ENCODE results near the gene SMCO2.
"Not testable (repeated sequence)": the region's sequence is repeated elsewhere in the genome, so short reads cannot be mapped to it uniquely, and the experiment has no call there.

SMCO2 gene

GRCh38 chr12:27524839-27525753, 78.6 kb downstream of the SMCO2 start:
- peak; percentile 68 for DNase-seq (ENCODE audit: low read depth)

DNA sequence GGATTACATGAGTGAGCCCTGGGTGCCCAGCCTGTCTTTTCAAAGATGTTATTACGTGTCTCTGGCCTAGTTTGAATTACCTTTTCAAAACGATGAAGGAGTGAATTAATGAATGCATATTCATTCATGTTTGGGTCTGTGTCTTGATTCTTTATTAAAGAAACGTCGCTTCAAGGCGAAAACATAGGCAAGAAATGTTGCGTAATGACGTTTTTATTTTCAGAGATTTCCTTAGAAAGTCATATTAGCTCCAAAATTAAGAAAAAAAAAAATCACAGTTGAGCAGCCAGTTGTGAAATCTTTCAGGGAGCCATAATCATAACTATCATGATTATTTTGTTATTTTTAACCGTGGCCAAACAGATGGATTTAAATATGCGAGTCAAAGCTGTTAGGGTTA, 81.0 kb downstream of the SMCO2 start:
- DNase-seq (ENCODE audit: low read depth) = no peak

DNA sequence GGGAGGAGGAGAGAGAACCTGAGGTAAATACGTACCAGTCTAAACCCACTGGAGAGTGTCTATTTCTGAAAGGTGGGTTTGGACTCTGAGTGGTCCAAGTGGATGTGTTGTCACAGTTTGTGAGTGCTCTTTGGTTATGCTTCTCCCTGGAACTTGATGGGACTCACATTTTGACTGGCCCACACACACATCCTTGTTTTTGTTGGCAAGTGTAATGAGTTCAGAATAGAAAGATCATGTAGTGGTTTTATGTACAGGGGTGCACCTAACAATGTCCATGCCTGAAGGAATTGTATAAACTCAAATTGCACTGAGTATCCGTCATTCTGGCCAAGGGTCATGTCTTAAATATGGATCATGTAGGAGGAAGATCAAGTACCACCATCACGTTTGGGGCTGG, 82.3 kb downstream of the SMCO2 start:
- no peak for DNase-seq (ENCODE audit: low read depth)

DNA sequence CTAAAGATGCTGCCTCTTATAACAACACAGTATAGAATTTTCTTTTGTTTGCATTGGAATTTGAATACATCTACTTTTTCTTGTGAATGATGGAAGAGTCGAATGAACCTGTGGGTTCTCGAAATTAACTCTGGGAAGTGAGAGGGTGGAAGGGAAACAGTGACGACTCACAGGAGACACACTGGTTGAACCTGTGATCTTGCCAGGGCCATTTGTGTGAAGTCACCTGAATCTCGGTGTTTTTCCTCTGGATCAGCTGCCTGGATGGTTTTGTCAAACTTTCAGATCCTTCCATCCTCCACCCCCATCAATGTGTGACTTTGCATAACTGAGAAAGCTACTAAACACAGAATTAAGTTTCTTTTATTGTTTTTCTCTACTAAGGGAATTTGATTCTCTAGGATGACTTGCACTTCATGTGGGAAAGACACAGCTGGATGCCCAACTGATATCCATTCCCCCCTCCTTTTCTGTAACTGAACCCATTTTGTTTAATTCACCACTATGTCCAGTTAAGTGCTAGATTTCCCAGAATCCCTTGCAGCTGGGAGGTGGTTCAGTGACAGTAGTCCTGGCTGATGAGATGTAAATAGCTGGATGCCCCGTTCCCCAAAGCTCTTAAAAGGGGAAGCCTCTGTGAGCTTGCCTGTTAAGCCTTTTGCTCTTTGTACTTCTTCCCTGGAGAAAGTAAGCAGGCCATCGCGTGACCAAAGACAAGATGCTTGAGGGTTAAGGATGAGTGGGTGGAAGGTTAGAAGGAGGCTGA, 83.8 kb downstream of the SMCO2 start:
- no peak for DNase-seq (ENCODE audit: low read depth)

DNA sequence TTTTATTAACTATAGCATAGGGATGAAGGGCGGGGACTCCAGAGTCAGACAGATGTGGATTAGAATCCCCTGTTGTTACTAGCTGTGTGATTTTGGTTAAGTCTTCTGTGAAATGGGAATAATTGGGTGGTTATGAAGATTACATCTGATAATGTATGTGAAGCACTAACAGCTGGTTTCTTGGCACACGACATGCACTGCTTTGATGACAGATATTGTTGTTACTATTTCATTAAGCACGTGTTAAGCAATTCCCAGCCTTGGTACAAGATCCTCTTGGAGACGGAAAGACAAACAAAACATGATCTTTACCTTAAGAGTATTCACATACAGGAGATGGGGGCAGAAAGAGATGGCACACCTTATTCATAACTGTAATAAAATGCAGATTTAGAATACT, 85.4 kb downstream of the SMCO2 start:
- DNase-seq (ENCODE audit: low read depth) = no peak

GRCh38 chr12:27534060-27534764, 87.7 kb downstream of the SMCO2 start:
- DNase-seq (ENCODE audit: low read depth) = no peak

DNA sequence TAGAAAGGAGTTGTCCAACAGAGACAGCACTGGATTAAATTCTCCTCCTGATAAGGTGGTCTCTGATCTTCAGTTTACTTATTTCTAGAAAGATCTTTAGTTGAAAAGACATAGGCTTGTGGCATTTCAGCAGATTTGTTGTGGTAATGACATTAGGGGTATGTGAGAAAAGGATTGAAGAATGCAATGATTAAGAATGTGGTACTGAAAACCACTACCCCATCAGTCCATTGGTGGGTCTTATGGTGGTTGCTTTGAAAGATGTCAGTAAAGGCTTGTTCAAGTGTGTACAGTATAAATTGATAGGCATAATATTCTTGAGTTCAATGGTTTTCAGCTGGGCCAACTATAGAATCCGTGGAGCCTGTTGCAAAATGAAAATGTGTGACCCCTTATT, 88.2 kb downstream of the SMCO2 start:
- DNase-seq (ENCODE audit: low read depth) = no peak

GRCh38 chr12:27535318-27535717, 88.8 kb downstream of the SMCO2 start:
- DNase-seq (ENCODE audit: low read depth) = no peak

- no peak for DNase-seq (ENCODE audit: low read depth)
These were observed 91.5 kb downstream of the SMCO2 start for GRCh38 chr12:27537855-27538675.

- DNase-seq (ENCODE audit: low read depth) = no peak
These were observed 92.7 kb downstream of the SMCO2 start for GRCh38 chr12:27539191-27539631.

DNA sequence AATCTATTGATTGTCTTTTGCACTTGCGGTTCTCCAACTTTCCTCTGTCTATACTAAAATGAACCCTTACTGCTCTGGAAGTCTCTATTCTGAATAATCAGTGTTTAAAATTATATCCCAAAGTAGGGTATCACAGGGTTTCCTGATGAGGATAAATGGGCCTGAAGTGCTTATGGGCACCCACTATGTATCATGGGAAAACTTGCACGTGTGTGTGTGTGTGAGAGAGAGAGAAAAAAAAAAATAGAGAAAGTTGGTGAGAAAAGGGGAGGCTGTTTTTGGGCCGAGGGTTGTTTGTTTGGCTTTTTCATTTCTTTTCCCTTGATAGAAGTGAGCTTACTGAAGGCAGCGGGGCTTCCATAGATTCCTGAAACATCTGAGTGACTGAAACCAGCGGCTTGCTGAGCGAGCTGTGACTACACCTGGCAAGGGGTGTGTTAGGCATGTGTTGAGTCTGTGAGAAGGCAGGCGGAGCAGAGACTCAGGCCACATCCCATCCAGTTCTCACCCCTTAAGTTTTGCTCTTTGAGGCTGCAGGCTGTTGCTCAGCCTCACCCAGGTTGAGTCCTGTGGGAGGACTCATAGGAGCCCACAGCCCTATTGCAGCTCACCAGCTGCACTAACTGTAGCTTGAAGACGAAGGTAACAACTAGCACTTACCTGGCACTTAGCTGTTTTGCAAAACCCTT, 94.6 kb downstream of the SMCO2 start:
- no peak for DNase-seq (ENCODE audit: low read depth)

- peak; percentile 15 for DNase-seq (ENCODE audit: low read depth)
These were observed 96.1 kb downstream of the SMCO2 start for GRCh38 chr12:27542628-27543027.

GRCh38 chr12:27544858-27545257, 98.3 kb downstream of the SMCO2 start:
- DNase-seq (ENCODE audit: low read depth) = not testable (repeated sequence)

DNA sequence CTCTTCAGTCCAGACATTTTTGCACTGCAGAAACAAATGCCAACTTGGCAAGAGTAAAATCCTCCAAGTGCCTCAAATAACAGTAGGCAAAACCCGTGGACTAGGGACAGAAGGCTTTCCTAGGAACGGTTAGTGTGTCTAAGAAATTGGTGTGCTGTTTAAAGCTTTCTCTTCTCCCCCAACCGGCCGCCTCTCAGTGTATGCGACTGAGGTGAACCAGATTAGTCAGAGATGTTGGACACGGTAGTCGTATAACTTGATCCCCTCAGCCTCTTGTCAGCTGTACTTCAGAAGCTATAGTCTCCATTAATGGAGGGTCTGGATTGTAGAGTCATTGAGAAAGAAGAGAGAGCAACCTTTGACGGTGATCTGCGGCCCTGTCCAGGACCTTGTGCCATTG, 99.1 kb downstream of the SMCO2 start:
- DNase-seq (ENCODE audit: low read depth) = no peak

GRCh38 chr12:27547592-27547991, 101.1 kb downstream of the SMCO2 start:
- DNase-seq (ENCODE audit: low read depth) = no peak

GRCh38 chr12:27548301-27549199, 102.0 kb downstream of the SMCO2 start:
- DNase-seq (ENCODE audit: low read depth) = no peak

- peak; percentile 80 for DNase-seq (ENCODE audit: low read depth)
These were observed 102.8 kb downstream of the SMCO2 start for GRCh38 chr12:27549236-27549800.

GRCh38 chr12:27549801-27550652, 103.5 kb downstream of the SMCO2 start:
- peak; percentile 89 for DNase-seq (ENCODE audit: low read depth)

GRCh38 chr12:27550653-27550975, 104.1 kb downstream of the SMCO2 start:
- no peak for DNase-seq (ENCODE audit: low read depth)
